ENCODE measurements around the gene CD22. TPM values are rescaled to one million over a fixed set of nuclear protein-coding genes. Genes with fewer than 3 reads are reported as not detected.

The CD22 gene
- total RNA-seq, 1 experiment from 2014 or later: 0.56 TPM

- CTCF ChIA-PET: interaction anchor here (1.2 kb wide), 1 partner anchor 160 kb away, joined by 3 read pairs; no protein-coding TSS in a partner anchor
- no peak overlapping the region for H3K4me3 Mint-ChIP-seq (ENCODE audit: unreplicated experiment)
- H3K36me3 Mint-ChIP-seq (ENCODE audit: insufficient read depth, unreplicated experiment): no peaks in the 10 kb centered on the region
Observed at GRCh38 chr19:35307931-35308330, 21.1 kb upstream of the CD22 start.

GRCh38 chr19:35308910-35309309 lies 20.1 kb upstream of the CD22 start:
- intact Hi-C loops (cut with micrococcal nuclease): no loop called here
- no TSS peak for BruUV-seq (replicated peaks)
- H3K9me3 Mint-ChIP-seq (ENCODE audit: unreplicated experiment): no peaks in the 10 kb centered on the region
- CTCF ChIA-PET: interaction anchor here (0.6 kb wide), 1 partner anchor 28 kb away, joined by 3 read pairs; no protein-coding TSS in a partner anchor
- TF ChIP-seq CTCF (IDR thresholded peaks at IDR 0.05; ENCODE audit: unreplicated experiment): no peak
- POLR2A ChIA-PET: no interaction called here
- H3K4me3 Mint-ChIP-seq (ENCODE audit: unreplicated experiment): no peak overlapping the region
- H3K36me3 Mint-ChIP-seq (ENCODE audit: insufficient read depth, unreplicated experiment): no peaks in the 10 kb centered on the region
- H3K27me3 Mint-ChIP-seq (ENCODE audit: insufficient read depth, unreplicated experiment): peaks cover 4% of the 10 kb centered on the region
- peaks cover 9% of the 10 kb centered on the region for H3K4me1 Mint-ChIP-seq (ENCODE audit: insufficient read depth, unreplicated experiment)
- no peak overlapping the region for H3K27ac Mint-ChIP-seq (ENCODE audit: low read depth, unreplicated experiment)
- DNase-seq (ENCODE audit: unreplicated experiment): no peak

More at GRCh38 chr19:35307931-35308330, 21.1 kb upstream of the CD22 start:
- Mint-ChIP-seq H3K27me3 (ENCODE audit: insufficient read depth, unreplicated experiment) (peaks cover 12% of the 10 kb centered on the region), H3K9me3 (ENCODE audit: unreplicated experiment) (no peaks in the 10 kb centered on the region), H3K4me1 (ENCODE audit: insufficient read depth, unreplicated experiment) (peaks cover under 1% of the 10 kb centered on the region), H3K27ac (ENCODE audit: low read depth, unreplicated experiment) (no peak overlapping the region)
- no peak for DNase-seq (ENCODE audit: unreplicated experiment)
- intact Hi-C loops (cut with micrococcal nuclease): no loop called here
- no peak for TF ChIP-seq CTCF (IDR thresholded peaks at IDR 0.05; ENCODE audit: unreplicated experiment)
- BruUV-seq (replicated peaks): no TSS peak
- POLR2A ChIA-PET: no interaction called here

GRCh38 chr19:35309481-35310279 lies 19.3 kb upstream of the CD22 start:
- POLR2A ChIA-PET: no interaction called here
- H3K9me3 Mint-ChIP-seq (ENCODE audit: unreplicated experiment): no peaks in the 10 kb centered on the region
- peaks cover 9% of the 10 kb centered on the region for H3K4me1 Mint-ChIP-seq (ENCODE audit: insufficient read depth, unreplicated experiment)
- H3K27ac Mint-ChIP-seq (ENCODE audit: low read depth, unreplicated experiment): no peak overlapping the region
- BruUV-seq (replicated peaks): no TSS peak
- no peaks in the 10 kb centered on the region for H3K36me3 Mint-ChIP-seq (ENCODE audit: insufficient read depth, unreplicated experiment)
- no peak for DNase-seq (ENCODE audit: unreplicated experiment)
- CTCF ChIA-PET: interaction anchor here (1.1 kb wide), 1 partner anchor 38 kb away, joined by 4 read pairs; no protein-coding TSS in a partner anchor
- H3K27me3 Mint-ChIP-seq (ENCODE audit: insufficient read depth, unreplicated experiment): no peaks in the 10 kb centered on the region
- no peak for TF ChIP-seq CTCF (IDR thresholded peaks at IDR 0.05; ENCODE audit: unreplicated experiment)
- H3K4me3 Mint-ChIP-seq (ENCODE audit: unreplicated experiment): no peak overlapping the region
- intact Hi-C loops (cut with micrococcal nuclease): no loop called here

- no TSS peak for BruUV-seq (replicated peaks)
- H3K9me3 Mint-ChIP-seq (ENCODE audit: unreplicated experiment): no peaks in the 10 kb centered on the region
- H3K27ac Mint-ChIP-seq (ENCODE audit: low read depth, unreplicated experiment): no peak overlapping the region
- H3K27me3 Mint-ChIP-seq (ENCODE audit: insufficient read depth, unreplicated experiment): no peaks in the 10 kb centered on the region
- ChIA-PET POLR2A (no interaction called here), CTCF (interaction anchor here (1.1 kb wide), 1 partner anchor 38 kb away, joined by 4 read pairs; no protein-coding TSS in a partner anchor)
- no peak for TF ChIP-seq CTCF (IDR thresholded peaks at IDR 0.05; ENCODE audit: unreplicated experiment)
- intact Hi-C loops (cut with micrococcal nuclease): no loop called here
- H3K4me1 Mint-ChIP-seq (ENCODE audit: insufficient read depth, unreplicated experiment): peaks cover 9% of the 10 kb centered on the region
- no peak overlapping the region for H3K4me3 Mint-ChIP-seq (ENCODE audit: unreplicated experiment)
- no peaks in the 10 kb centered on the region for H3K36me3 Mint-ChIP-seq (ENCODE audit: insufficient read depth, unreplicated experiment)
- DNase-seq (ENCODE audit: unreplicated experiment): no peak
Observed at GRCh38 chr19:35310331-35310730, 18.7 kb upstream of the CD22 start.

All from MCF 10A (cell line).